Thyroid gland (tissue), 4 donors: ENCODE results near the gene ODAD2. TPM values are rescaled to one million over a fixed set of nuclear protein-coding genes. Genes with fewer than 3 reads are reported as not detected.
A peak's percentile ranks its signal among the peaks of the same experiment; 100 is the strongest.

Source experiments
- DNase-seq, 2 donors: peaks; one replicate each; pipeline ENCODE4 v3.0.0-alpha.2; 2019
- H3K27ac ChIP-seq, 3 donors: fragments of 200-600 bp; sonication (generic); 1 replicate in 2 of 3; 2 replicates in 1 of 3; pipeline ENCODE4 v1.5.1; 2016 to 2019; ENCODE audit warnings: mild to moderate bottlenecking in 1 of 3, moderate library complexity in 1 of 3
- H3K27me3 ChIP-seq: fragments of 200-600 bp; sonication (generic); one replicate; pipeline ENCODE4 v1.5.1; 2019
- H3K36me3 ChIP-seq, 2 donors: fragments of 200-600 bp; sonication (generic); one replicate each; pipeline ENCODE4 v1.5.1; 2016 to 2019
- H3K4me1 ChIP-seq, 2 donors: fragments of 200-600 bp; sonication (generic); one replicate each; pipeline ENCODE4 v1.5.1; 2017 to 2019
- H3K4me3 ChIP-seq, 3 donors: fragments of 200-600 bp; sonication (generic); replicated peaks in 1 of 3; 1 replicate in 2 of 3; 2 replicates in 1 of 3; pipeline ENCODE4 v1.5.1; 2016; ENCODE audit warnings: mild to moderate bottlenecking in 1 of 3
- H3K9me3 ChIP-seq: fragments of 200-600 bp; sonication (generic); one replicate; pipeline ENCODE4 v1.5.1; 2017
- POLR2A ChIP-seq, 2 donors: fragments of 450-650 bp; IDR thresholded peaks; one replicate each; pipeline ENCODE4 v1.6.1; 2017; ENCODE audit warnings: antibody characterized with exemption in 2 of 2, mild to moderate bottlenecking in 2 of 2, moderate library complexity in 1 of 2
- WGBS, 2 donors: methylation state at CpG; one replicate each; pipeline ENCODE4 v1.1.5; 2017; 5-methylcytosine and 5-hydroxymethylcytosine counted together
- intact Hi-C: fragments of 100-400 bp; cut with DNase I; formaldehyde crosslinking; loops from one replicate; pipeline ENCODE4 v1.15.1; 2023
- total RNA-seq, 4 donors: library from RNA; depleted of rRNA; stranded (reverse); fragments of >200 nt; gene quantifications; one replicate each; pipeline ENCODE4 v1.2.3, GENCODE V29; 2016
- TF ChIP-seq, protein P1 (sequence below), 6 experiments: fragments of 200-600 bp in 3 of 6; fragments of 450-650 bp in 3 of 6; sonication (generic) in 3 of 6; IDR thresholded peaks; one replicate each; pipeline ENCODE4 v1.5.1; 2016 to 2019; ENCODE audit warnings: antibody characterized with exemption in 6 of 6, mild to moderate bottlenecking in 2 of 6, inconsistent platforms in 1 of 6, moderate library complexity in 1 of 6

Gene ODAD2
- total RNA-seq, 4 donors from 2014 or later, result 0.11 to 0.50 TPM; not detected in 2

DNA sequence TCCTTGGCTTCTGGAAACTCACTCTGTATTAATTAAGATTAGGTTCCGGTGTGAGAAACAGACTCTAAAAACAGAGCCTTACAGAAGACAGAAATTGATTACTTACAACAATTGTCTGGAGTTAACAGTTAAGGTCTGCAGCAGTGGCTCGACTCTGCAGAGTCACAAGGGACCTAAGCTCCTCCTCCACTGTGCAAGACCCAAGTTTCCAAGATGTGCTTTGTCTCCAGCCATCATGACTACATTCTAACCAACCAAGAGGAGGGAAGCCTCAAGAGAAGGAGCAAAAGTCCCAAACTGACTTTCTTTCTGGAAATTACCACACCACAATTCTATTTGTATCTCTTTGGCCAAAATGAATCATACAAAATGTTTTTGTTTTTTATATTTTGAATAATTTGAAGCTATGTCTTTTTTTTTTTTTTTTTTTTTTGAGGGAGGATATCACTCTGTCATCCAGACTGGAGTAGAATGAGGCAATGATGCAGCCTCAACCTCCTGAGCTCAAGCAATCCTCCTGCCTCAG is 14.2 kb upstream of the ODAD2 start:
- WGBS, 2 donors, result 51% methylated on average over 2 of the region's 2 CpGs
- no peaks in the 10 kb centered on the region for H3K36me3 ChIP-seq
- TF ChIP-seq POLR2A (IDR thresholded peaks at IDR 0.05), result no peak
- TF ChIP-seq, protein P1, sequence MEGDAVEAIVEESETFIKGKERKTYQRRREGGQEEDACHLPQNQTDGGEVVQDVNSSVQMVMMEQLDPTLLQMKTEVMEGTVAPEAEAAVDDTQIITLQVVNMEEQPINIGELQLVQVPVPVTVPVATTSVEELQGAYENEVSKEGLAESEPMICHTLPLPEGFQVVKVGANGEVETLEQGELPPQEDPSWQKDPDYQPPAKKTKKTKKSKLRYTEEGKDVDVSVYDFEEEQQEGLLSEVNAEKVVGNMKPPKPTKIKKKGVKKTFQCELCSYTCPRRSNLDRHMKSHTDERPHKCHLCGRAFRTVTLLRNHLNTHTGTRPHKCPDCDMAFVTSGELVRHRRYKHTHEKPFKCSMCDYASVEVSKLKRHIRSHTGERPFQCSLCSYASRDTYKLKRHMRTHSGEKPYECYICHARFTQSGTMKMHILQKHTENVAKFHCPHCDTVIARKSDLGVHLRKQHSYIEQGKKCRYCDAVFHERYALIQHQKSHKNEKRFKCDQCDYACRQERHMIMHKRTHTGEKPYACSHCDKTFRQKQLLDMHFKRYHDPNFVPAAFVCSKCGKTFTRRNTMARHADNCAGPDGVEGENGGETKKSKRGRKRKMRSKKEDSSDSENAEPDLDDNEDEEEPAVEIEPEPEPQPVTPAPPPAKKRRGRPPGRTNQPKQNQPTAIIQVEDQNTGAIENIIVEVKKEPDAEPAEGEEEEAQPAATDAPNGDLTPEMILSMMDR (IDR thresholded peaks at IDR 0.05), result no peak
- H3K4me3 ChIP-seq, result no peak overlapping the region
- H3K27me3 ChIP-seq, result no peaks in the 10 kb centered on the region
- DNase-seq, result no peak
- no peaks in the 10 kb centered on the region for H3K4me1 ChIP-seq
- no peak overlapping the region for H3K27ac ChIP-seq
- intact Hi-C loops, result no loop called here
- no peaks in the 10 kb centered on the region for H3K9me3 ChIP-seq

DNA sequence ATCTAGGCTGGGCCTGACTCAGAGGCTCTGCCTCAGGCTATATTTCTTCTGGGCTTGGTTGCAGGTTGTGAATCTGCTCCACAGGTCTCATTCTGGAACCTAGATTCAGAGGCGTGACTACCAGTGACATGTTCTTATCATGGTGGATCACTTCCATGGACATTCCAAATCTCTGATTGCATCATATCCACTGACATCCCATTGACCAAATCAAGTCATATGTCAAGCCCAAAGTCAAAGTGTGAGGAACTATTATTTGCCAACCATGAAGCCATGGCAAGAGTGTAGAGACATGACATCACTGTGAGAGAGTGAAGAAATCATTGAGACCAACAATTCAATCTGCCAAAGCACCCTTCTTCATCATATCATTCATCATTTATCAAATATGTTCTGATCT is 11.9 kb upstream of the ODAD2 start:
- no peaks in the 10 kb centered on the region for H3K9me3 ChIP-seq
- H3K27ac ChIP-seq, result no peak overlapping the region
- intact Hi-C loops, result no loop called here
- no peaks in the 10 kb centered on the region for H3K4me1 ChIP-seq
- no peak overlapping the region for H3K4me3 ChIP-seq
- H3K36me3 ChIP-seq, result no peaks in the 10 kb centered on the region
- TF ChIP-seq, protein P1 (IDR thresholded peaks at IDR 0.05), result no peak
- no peak for TF ChIP-seq POLR2A (IDR thresholded peaks at IDR 0.05)
- DNase-seq, result no peak
- 95 to 100% methylated on average over 1 of the region's 1 CpG for WGBS, 2 donors
- H3K27me3 ChIP-seq, result no peaks in the 10 kb centered on the region

DNA sequence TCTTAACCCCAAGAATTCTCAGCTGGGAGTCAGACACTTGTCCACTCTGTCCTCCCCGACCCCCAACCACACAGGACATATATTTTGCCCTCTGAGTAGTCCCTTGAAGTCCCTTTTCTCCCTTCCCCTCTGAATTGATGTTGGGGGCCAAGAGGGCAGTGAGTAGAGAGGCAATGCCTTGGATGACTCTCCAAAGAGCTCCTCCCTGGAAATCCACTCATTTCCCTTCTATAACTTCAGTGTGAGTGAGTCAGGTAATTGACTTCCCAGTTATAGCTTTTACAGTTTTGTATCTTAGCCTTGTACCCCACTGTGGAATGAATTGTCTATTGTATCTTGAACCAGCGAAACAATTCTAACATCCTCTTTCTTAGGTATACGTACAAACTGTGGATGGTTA is 9.2 kb upstream of the ODAD2 start:
- no peaks in the 10 kb centered on the region for H3K27me3 ChIP-seq
- no peak overlapping the region for H3K4me3 ChIP-seq
- no peaks in the 10 kb centered on the region for H3K36me3 ChIP-seq
- 71 to 84% methylated on average over 3 of the region's 3 CpGs for WGBS, 2 donors
- no peaks in the 10 kb centered on the region for H3K9me3 ChIP-seq
- TF ChIP-seq POLR2A (IDR thresholded peaks at IDR 0.05), result no peak
- TF ChIP-seq, protein P1 (IDR thresholded peaks at IDR 0.05), result no peak
- intact Hi-C loops, result no loop called here
- H3K4me1 ChIP-seq, result no peaks in the 10 kb centered on the region
- DNase-seq, result no peak
- H3K27ac ChIP-seq, result no peak overlapping the region

DNA sequence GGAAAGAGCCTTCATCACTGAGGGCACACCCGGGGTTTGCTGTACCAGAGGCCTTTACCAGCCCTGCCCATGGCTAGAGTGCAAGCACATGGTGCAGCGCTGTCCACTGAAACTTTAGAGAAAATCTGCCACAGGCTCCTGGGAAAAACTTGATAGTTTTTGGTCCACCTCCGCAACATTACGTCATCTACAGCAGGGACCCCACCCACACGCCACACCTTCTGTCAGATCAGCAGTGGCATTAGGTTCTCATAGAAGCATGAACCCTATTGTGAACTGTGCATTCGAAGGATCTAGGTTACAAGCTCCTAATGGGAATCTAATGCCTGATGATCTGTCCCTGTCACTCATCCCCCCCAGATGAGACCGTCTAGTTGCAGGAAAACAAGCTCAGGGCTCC is 2.5 kb upstream of the ODAD2 start:
- no peaks in the 10 kb centered on the region for H3K36me3 ChIP-seq
- no peaks in the 10 kb centered on the region for H3K27me3 ChIP-seq
- no peak for DNase-seq
- no peak for TF ChIP-seq POLR2A (IDR thresholded peaks at IDR 0.05)
- TF ChIP-seq, protein P1 (IDR thresholded peaks at IDR 0.05), result no peak
- H3K9me3 ChIP-seq, result no peaks in the 10 kb centered on the region
- H3K4me1 ChIP-seq, result peaks cover 0 to 5% of the 10 kb centered on the region in 2 donors
- H3K27ac ChIP-seq, result no peak overlapping the region
- intact Hi-C loops, result no loop called here
- 95 to 96% methylated on average over 7 of the region's 7 CpGs for WGBS, 2 donors
- H3K4me3 ChIP-seq, result no peak overlapping the region

DNA sequence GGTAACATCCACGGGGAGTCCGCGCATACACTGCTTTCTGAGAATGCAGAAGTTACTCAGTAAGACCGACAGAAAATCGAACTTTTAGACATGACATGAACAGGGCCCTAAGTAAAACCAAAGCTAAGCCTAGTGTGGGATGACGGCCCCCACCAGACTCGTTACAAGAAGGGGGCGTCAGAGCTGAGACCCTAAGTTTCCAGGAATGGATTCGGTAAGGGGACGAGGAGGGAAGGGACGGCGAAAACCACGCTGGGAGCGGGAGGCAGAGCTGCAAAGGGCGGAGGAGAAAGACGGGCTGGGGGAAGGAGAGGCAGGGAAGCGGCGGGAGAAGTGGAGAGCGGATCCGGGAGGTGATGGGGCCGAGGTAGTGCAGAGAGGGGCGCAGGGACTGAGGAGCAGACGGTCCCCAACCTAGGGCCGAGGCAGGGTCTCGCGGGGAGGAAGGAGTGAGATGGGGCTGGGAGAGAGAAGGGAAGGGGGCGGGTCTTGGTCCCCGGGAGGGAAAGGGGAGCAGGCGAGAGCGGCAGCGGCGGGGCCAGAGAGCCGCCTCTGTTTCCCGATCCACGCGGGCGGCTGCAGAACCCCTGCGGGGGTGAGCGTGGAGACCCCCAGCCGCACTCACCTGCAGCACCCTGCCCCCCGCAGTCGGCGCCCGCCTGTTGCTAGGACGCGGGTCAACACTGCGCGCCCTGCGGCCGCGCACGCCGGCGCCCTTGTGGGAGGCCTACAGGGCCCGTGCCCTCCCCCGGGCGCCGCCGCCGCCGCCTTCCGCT is 513 bp downstream of the ODAD2 start:
- peak; percentile 37 to 40 for DNase-seq

More for the DNA sequence above, 513 bp downstream of the ODAD2 start:
- no peaks in the 10 kb centered on the region for H3K27me3 ChIP-seq
- H3K36me3 ChIP-seq, result no peaks in the 10 kb centered on the region
- H3K27ac ChIP-seq, result no peak overlapping the region
- intact Hi-C loops, result no loop called here
- TF ChIP-seq, protein P1 (IDR thresholded peaks at IDR 0.05), result no peak
- no peak for TF ChIP-seq POLR2A (IDR thresholded peaks at IDR 0.05)
- H3K4me3 ChIP-seq, result peak overlapping the region; percentile 14 to 50 (median 31)
- peaks cover 0 to 5% of the 10 kb centered on the region in 2 donors for H3K4me1 ChIP-seq
- WGBS, 2 donors, result 3% methylated on average over 42 to 44 of the region's 62 CpGs
- no peaks in the 10 kb centered on the region for H3K9me3 ChIP-seq
